Lower lobe of right lung (tissue), 2 donors: Measurements from ENCODE around the gene ESF1. TPM values are rescaled to one million over a fixed set of nuclear protein-coding genes. Genes with fewer than 3 reads are reported as not detected.

Experiments used
- ATAC-seq, 2 donors: fragments of 200-7000 bp; cut with Tn5 transposase; one replicate each; pipeline ENCODE4 v1.9.1; 2020 to 2022; ENCODE audit warnings: mild to moderate bottlenecking in 2 of 2, moderate library complexity in 2 of 2
- DNase-seq: peaks from one replicate; pipeline ENCODE4 v3.0.0-alpha.2; 2020
- H3K27ac ChIP-seq: fragments of 200-600 bp; one replicate; pipeline ENCODE4 v1.8.0; 2022
- H3K27me3 ChIP-seq: fragments of 200-600 bp; one replicate; pipeline ENCODE4 v1.8.0; 2022; ENCODE audit warnings: low read depth
- H3K36me3 ChIP-seq: fragments of 200-600 bp; one replicate; pipeline ENCODE4 v1.8.0; 2022; ENCODE audit warnings: mild to moderate bottlenecking
- H3K4me1 ChIP-seq: fragments of 200-600 bp; one replicate; pipeline ENCODE4 v1.8.0; 2022
- H3K4me3 ChIP-seq: fragments of 200-600 bp; one replicate; pipeline ENCODE4 v1.8.0; 2022; ENCODE audit warnings: mild to moderate bottlenecking
- H3K9me3 ChIP-seq: fragments of 200-600 bp; one replicate; pipeline ENCODE4 v1.8.0; 2022
- intact Hi-C: fragments of 100-400 bp; cut with DNase I; formaldehyde crosslinking; loops from one replicate; pipeline ENCODE4 v1.11.0; 2022
- total RNA-seq: library from RNA; stranded (reverse); fragmentation: NEBNext Ultra II Directional; extraction: Animal tissue kit (Norgen Biotek cat#: 25700); gene quantifications from one replicate; pipeline ENCODE4 v1.2.1, GENCODE V29; 2021
- TF ChIP-seq, protein P1 (sequence below): fragments of 200-600 bp; IDR thresholded peaks from one replicate; pipeline ENCODE4 v1.8.0; 2022; ENCODE audit warnings: antibody characterized with exemption, mild to moderate bottlenecking
- donor health status: DM: no; HTN: yes; CAD: no; lungs with severe emphysema.

Gene ESF1
- total RNA-seq, 1 donor from 2014 or later, result 12.4 TPM

GRCh38 chr20:13799040-13799439 lies 14.3 kb upstream of the ESF1 start:
- H3K27me3 ChIP-seq, result no peaks in the 10 kb centered on the region
- intact Hi-C loops, result no loop called here
- ATAC-seq (no peak), DNase-seq (no peak)
- no peak overlapping the region for H3K27ac ChIP-seq
- H3K4me3 ChIP-seq, result no peak overlapping the region
- H3K4me1 ChIP-seq, result no peaks in the 10 kb centered on the region
- no peaks in the 10 kb centered on the region for H3K9me3 ChIP-seq
- TF ChIP-seq, protein P1, sequence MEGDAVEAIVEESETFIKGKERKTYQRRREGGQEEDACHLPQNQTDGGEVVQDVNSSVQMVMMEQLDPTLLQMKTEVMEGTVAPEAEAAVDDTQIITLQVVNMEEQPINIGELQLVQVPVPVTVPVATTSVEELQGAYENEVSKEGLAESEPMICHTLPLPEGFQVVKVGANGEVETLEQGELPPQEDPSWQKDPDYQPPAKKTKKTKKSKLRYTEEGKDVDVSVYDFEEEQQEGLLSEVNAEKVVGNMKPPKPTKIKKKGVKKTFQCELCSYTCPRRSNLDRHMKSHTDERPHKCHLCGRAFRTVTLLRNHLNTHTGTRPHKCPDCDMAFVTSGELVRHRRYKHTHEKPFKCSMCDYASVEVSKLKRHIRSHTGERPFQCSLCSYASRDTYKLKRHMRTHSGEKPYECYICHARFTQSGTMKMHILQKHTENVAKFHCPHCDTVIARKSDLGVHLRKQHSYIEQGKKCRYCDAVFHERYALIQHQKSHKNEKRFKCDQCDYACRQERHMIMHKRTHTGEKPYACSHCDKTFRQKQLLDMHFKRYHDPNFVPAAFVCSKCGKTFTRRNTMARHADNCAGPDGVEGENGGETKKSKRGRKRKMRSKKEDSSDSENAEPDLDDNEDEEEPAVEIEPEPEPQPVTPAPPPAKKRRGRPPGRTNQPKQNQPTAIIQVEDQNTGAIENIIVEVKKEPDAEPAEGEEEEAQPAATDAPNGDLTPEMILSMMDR, result no peak
- peaks cover 81% of the 10 kb centered on the region for H3K36me3 ChIP-seq

GRCh38 chr20:13794667-13795066 lies 9.9 kb upstream of the ESF1 start:
- Histone ChIP-seq H3K4me3 (no peak overlapping the region), H3K27me3 (no peaks in the 10 kb centered on the region), H3K27ac (no peak overlapping the region), H3K36me3 (peaks cover 89% of the 10 kb centered on the region), H3K9me3 (no peaks in the 10 kb centered on the region), H3K4me1 (no peaks in the 10 kb centered on the region)
- no peak for ATAC-seq
- DNase-seq, result no peak
- intact Hi-C loops, result no loop called here
- TF ChIP-seq, protein P1, result no peak

DNA sequence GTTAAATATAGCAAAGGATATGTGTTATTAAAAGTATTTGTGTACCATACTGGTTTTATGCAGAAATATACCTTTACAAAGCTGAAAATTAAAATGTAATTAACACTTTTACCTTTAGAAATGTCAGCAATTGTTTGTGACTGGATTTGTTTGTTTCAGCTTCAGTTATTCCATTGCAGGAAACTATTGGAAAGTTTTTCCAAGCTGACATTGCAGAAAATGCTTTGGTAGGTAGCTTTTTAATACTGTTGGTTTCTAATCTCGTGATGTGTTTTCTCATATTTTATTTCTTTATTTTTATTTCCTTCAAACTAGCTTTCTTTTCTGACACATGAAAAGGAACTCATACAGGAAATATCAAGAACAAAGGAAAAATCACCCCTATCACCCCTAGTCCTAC lies 8.3 kb upstream of the ESF1 start:
- intact Hi-C loops, result no loop called here
- DNase-seq, result no peak
- no peaks in the 10 kb centered on the region for H3K4me1 ChIP-seq
- H3K27ac ChIP-seq, result no peak overlapping the region
- no peaks in the 10 kb centered on the region for H3K27me3 ChIP-seq
- ATAC-seq, result no peak
- no peak overlapping the region for H3K4me3 ChIP-seq
- H3K36me3 ChIP-seq, result peaks cover 75% of the 10 kb centered on the region
- TF ChIP-seq, protein P1, result no peak
- H3K9me3 ChIP-seq, result no peaks in the 10 kb centered on the region

DNA sequence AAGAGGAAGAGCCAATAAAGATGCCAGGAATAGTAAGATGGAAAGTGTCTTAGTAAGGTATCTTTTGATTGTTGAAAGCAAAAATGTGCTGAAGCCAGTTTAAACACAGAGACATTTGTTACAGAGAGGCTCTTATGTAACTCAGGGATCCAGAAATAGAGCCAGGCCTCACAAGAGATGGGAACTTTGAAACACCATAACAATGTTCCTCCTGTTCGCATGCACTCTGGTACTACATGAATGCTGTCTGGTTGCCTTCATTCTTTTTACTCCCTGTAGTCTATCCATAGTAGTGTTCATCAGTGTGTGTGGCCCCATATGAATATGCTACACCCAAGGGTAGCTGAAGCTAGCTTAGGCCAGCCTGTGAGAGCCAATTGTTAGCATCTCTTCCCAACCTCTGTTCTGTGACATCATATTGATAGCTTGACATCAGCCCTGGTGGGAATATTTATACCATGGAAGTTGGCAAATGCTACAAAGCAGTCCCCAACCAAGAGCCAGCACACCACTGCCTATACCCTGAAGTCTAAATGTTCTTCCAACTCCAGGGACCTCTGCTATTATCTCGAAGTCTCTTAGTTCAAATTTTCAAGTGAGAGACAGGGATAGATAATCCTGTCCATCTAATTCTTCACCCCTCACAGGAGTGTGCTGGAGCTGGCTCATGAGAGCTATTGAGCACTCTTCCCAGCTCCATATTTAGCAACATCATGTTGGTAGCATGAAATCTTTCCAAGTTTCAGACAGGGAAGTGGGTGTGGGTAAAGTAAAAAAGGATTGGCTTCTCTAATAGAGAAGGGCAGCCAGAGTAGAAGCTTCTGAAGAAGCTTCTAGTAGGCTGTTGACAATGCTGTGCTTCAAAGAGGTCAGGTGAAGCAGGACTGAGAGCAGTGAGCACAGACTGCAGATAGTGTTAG lies 7.1 kb upstream of the ESF1 start:
- no peak for ATAC-seq

GRCh38 chr20:13790708-13791107 lies 6.0 kb upstream of the ESF1 start:
- TF ChIP-seq, protein P1, result no peak
- Histone ChIP-seq H3K4me1 (peaks cover 21% of the 10 kb centered on the region), H3K4me3 (no peak overlapping the region), H3K36me3 (peaks cover 59% of the 10 kb centered on the region), H3K27me3 (no peaks in the 10 kb centered on the region), H3K9me3 (no peaks in the 10 kb centered on the region), H3K27ac (no peak overlapping the region)
- ATAC-seq (no peak), DNase-seq (no peak)
- intact Hi-C loops, result no loop called here

More for the DNA sequence above, 7.1 kb upstream of the ESF1 start:
- Histone ChIP-seq H3K9me3 (no peaks in the 10 kb centered on the region), H3K27ac (no peak overlapping the region), H3K4me3 (no peak overlapping the region), H3K4me1 (peaks cover 10% of the 10 kb centered on the region), H3K27me3 (no peaks in the 10 kb centered on the region), H3K36me3 (peaks cover 70% of the 10 kb centered on the region)
- no peak for DNase-seq
- intact Hi-C loops, result no loop called here
- TF ChIP-seq, protein P1, result no peak
